Natural killer cell (primary cell): ENCODE results near the gene RASAL1. TPM values are rescaled to one million over a fixed set of nuclear protein-coding genes. Genes with fewer than 3 reads are reported as not detected.
"Not testable (repeated sequence)": the region's sequence is repeated elsewhere in the genome, so short reads cannot be mapped to it uniquely, and the experiment has no call there.

Experiments used
- ATAC-seq, 3 donors: fragments of 150-1000 bp in 2 of 3; fragments of 200-7000 bp in 1 of 3; cut with Tn5 transposase; 1 replicate in 1 of 3; 2 replicates in 2 of 3; pipeline ENCODE4 v1.10.0; 2021; ENCODE audit warnings: mild to moderate bottlenecking in 2 of 3, moderate library complexity in 2 of 3
- DNase-seq, 2 donors: peaks; one replicate each; pipeline versions ENCODE4 v3.0.0 to v3.0.0-alpha.2; 2013 to 2021; ENCODE audit warnings: mixed read lengths in 1 of 2
- H3K27ac ChIP-seq: one replicate; pipeline ENCODE4 v1.5.1; 2013; ENCODE audit warnings: mild to moderate bottlenecking, low read length
- H3K27me3 ChIP-seq: one replicate; pipeline ENCODE4 v1.6.1; 2013; ENCODE audit warnings: low read length; ENCODE audit not compliant: control insufficient read depth, insufficient read depth
- H3K36me3 ChIP-seq: one replicate; pipeline ENCODE4 v1.6.1; 2013; ENCODE audit warnings: low read length; ENCODE audit not compliant: control insufficient read depth, insufficient read depth
- H3K4me1 ChIP-seq: one replicate; pipeline ENCODE4 v1.6.1; 2013; ENCODE audit warnings: low read length; ENCODE audit not compliant: control insufficient read depth, insufficient read depth
- H3K4me3 ChIP-seq: one replicate; pipeline ENCODE4 v1.5.1; 2013; ENCODE audit warnings: low read length
- H3K9me3 ChIP-seq: one replicate; pipeline ENCODE4 v1.6.1; 2013; ENCODE audit warnings: low read length; ENCODE audit not compliant: control insufficient read depth, insufficient read depth
- H3K27ac Mint-ChIP-seq, 2 donors: one replicate each; pipeline ENCODE4 v1.8.0; 2022; ENCODE audit warnings: mild to moderate bottlenecking in 2 of 2, mixed read lengths in 2 of 2, moderate library complexity in 1 of 2
- H3K27me3 Mint-ChIP-seq, 2 donors: one replicate each; pipeline ENCODE4 v1.8.0; 2022; ENCODE audit warnings: low read depth in 2 of 2, mixed read lengths in 2 of 2
- H3K36me3 Mint-ChIP-seq: one replicate; pipeline ENCODE4 v1.8.0; 2022; ENCODE audit warnings: mixed read lengths
- H3K4me1 Mint-ChIP-seq, 2 donors: one replicate each; pipeline ENCODE4 v1.8.0; 2022; ENCODE audit warnings: mixed read lengths in 2 of 2
- H3K4me3 Mint-ChIP-seq: one replicate; pipeline ENCODE4 v1.8.0; 2022; ENCODE audit warnings: mild to moderate bottlenecking, moderate library complexity, mixed read lengths
- H3K9me3 Mint-ChIP-seq, 2 donors: one replicate each; pipeline ENCODE4 v1.8.0; 2022; ENCODE audit warnings: mixed read lengths in 2 of 2
- CTCF ChIP-seq: fragments of 200-600 bp; IDR thresholded peaks from one replicate; pipeline ENCODE4 v1.8.0; 2022; ENCODE audit warnings: antibody characterized with exemption
- WGBS: methylation state at CpG from one replicate; pipeline ENCODE4 v1.1.7; 2013; ENCODE audit warnings: missing lambda C conversion rate; ENCODE audit not compliant: insufficient coverage; 5-methylcytosine and 5-hydroxymethylcytosine counted together
- intact Hi-C: fragments of 100-400 bp; cut with micrococcal nuclease; formaldehyde crosslinking; loops from one replicate; pipeline ENCODE4 v1.14.2; 2022
- total RNA-seq, 4 donors: library from RNA; stranded (reverse); fragments of 120-200 nt in 1 of 4; gene quantifications; one replicate each; pipeline versions ENCODE4 v1.2.3 to v1.2.4, GENCODE V29; 2013 to 2022

The RASAL1 gene
- total RNA-seq, 3 donors from 2014 or later (not counting 1 experiment from before 2014, with no cell fraction given) = not detected

GRCh38 chr12:113118142-113118541 is 17.4 kb downstream of the RASAL1 start:
- TF ChIP-seq CTCF = no peak
- 100% methylated on average over 1 of the region's 1 CpG for WGBS
- no peak for DNase-seq
- Histone ChIP-seq H3K4me1 (no peaks in the 10 kb centered on the region), H3K36me3 (no peaks in the 10 kb centered on the region), H3K9me3 (no peaks in the 10 kb centered on the region), H3K27ac (no peak overlapping the region), H3K27me3 (no peaks in the 10 kb centered on the region), H3K4me3 (no peak overlapping the region)
- H3K9me3 Mint-ChIP-seq = no peaks in the 10 kb centered on the region
- H3K27ac Mint-ChIP-seq = no peak overlapping the region
- ATAC-seq = no peak
- H3K4me3 Mint-ChIP-seq = no peak overlapping the region
- intact Hi-C loops = no loop called here
- no peaks in the 10 kb centered on the region for H3K36me3 Mint-ChIP-seq
- H3K4me1 Mint-ChIP-seq = no peaks in the 10 kb centered on the region
- H3K27me3 Mint-ChIP-seq = peaks cover 14 to 22% of the 10 kb centered on the region in 2 donors

DNA sequence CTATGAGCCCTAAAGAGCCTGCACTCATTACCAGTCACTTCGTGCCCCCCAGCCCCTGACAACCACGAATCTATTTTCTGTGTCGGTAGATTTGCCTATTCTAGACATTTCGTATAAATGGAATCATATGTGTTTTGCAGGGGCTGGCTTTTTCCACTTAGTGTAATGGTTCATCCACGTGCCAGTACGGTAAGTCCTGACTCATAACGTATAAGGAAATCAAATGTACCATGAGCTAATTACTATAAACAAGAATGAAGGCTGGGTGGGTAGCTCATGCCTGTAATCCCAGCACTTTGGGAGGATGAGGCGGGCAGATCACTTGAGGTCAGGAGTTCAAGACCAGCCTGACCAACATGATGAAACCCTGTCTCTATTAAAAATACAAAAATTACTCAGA is 17.9 kb downstream of the RASAL1 start:
- H3K4me3 Mint-ChIP-seq, H3K4me3 ChIP-seq, H3K36me3 Mint-ChIP-seq, H3K27ac Mint-ChIP-seq, H3K9me3 Mint-ChIP-seq, H3K4me1 ChIP-seq, H3K27ac ChIP-seq, H3K9me3 ChIP-seq, intact Hi-C loops, ATAC-seq, H3K4me1 Mint-ChIP-seq, H3K27me3 ChIP-seq, H3K36me3 ChIP-seq, DNase-seq: not testable (repeated sequence)
- 79% methylated on average over 8 of the region's 8 CpGs for WGBS
- peaks cover 15 to 22% of the 10 kb centered on the region in 2 donors for H3K27me3 Mint-ChIP-seq

GRCh38 chr12:113116875-113117274 is 18.7 kb downstream of the RASAL1 start:
- H3K36me3 Mint-ChIP-seq = no peaks in the 10 kb centered on the region
- no peak for TF ChIP-seq CTCF
- no peak for ATAC-seq
- no peaks in the 10 kb centered on the region for H3K9me3 Mint-ChIP-seq
- H3K27me3 ChIP-seq = no peaks in the 10 kb centered on the region
- DNase-seq = no peak
- H3K27ac ChIP-seq = no peak overlapping the region
- H3K27me3 Mint-ChIP-seq = peaks cover 14 to 16% of the 10 kb centered on the region in 2 donors
- H3K27ac Mint-ChIP-seq = no peak overlapping the region
- no peaks in the 10 kb centered on the region for H3K4me1 Mint-ChIP-seq
- intact Hi-C loops = no loop called here
- H3K4me1 ChIP-seq = no peaks in the 10 kb centered on the region
- no peak overlapping the region for H3K4me3 Mint-ChIP-seq
- H3K4me3 ChIP-seq = no peak overlapping the region
- no peaks in the 10 kb centered on the region for H3K9me3 ChIP-seq
- no peaks in the 10 kb centered on the region for H3K36me3 ChIP-seq
- 89% methylated on average over 6 of the region's 6 CpGs for WGBS

- H3K36me3 Mint-ChIP-seq = no peaks in the 10 kb centered on the region
- intact Hi-C loops = no loop called here
- no peak for TF ChIP-seq CTCF
- no peaks in the 10 kb centered on the region for H3K4me1 Mint-ChIP-seq
- peaks cover 12 to 19% of the 10 kb centered on the region in 2 donors for H3K27me3 Mint-ChIP-seq
- ATAC-seq (no peak), DNase-seq (no peak)
- H3K9me3 Mint-ChIP-seq = no peaks in the 10 kb centered on the region
- Histone ChIP-seq H3K4me1 (peaks cover 3% of the 10 kb centered on the region), H3K4me3 (no peak overlapping the region), H3K36me3 (no peaks in the 10 kb centered on the region), H3K27me3 (no peaks in the 10 kb centered on the region), H3K9me3 (no peaks in the 10 kb centered on the region), H3K27ac (no peak overlapping the region)
- H3K4me3 Mint-ChIP-seq = no peak overlapping the region
- WGBS = 87% methylated on average over 22 of the region's 22 CpGs
- no peak overlapping the region for H3K27ac Mint-ChIP-seq
Measured at GRCh38 chr12:113115455-113116126, 20.0 kb downstream of the RASAL1 start.
